CD4-positive, alpha-beta T cell (primary cell): ENCODE data around the gene KBTBD12. TPM values are rescaled to one million over a fixed set of nuclear protein-coding genes. Genes with fewer than 3 reads are reported as not detected.

Experiments used
- ATAC-seq: fragments of 200-7000 bp; cut with Tn5 transposase; one replicate; pipeline ENCODE4 v1.10.0; 2022; ENCODE audit warnings: mild to moderate bottlenecking; ENCODE audit not compliant: poor library complexity
- CTCF ChIA-PET: fragments of 350-600 bp; sonication (Branson Sonifier 250); formaldehyde crosslinking; loops from one replicate; lab custom pipeline; 2021; ENCODE audit warnings: antibody characterized with exemption, inconsistent platforms; lab: Charles Lee
- POLR2A ChIA-PET: fragments of 350-600 bp; sonication (Branson Sonifier 250); formaldehyde crosslinking; loops from one replicate; lab custom pipeline; 2021; ENCODE audit warnings: antibody characterized with exemption, inconsistent platforms; lab: Charles Lee
- DNase-seq, 14 experiments: peaks; one replicate each; pipeline ENCODE4 v3.0.0-alpha.2; 2013 to 2020; ENCODE audit warnings: mixed read lengths in 2 of 14
- H3K27ac ChIP-seq, 2 donors: one replicate each; pipeline versions ENCODE4 v1.5.1 to v1.7.0; 2013; ENCODE audit warnings: low read length in 2 of 2, low read depth in 1 of 2, mild to moderate bottlenecking in 1 of 2
- H3K27me3 ChIP-seq, 2 experiments: 1 replicate in 1 of 2; 2 replicates in 1 of 2; pipeline versions ENCODE4 v1.6.1 to v1.7.0; 2013; ENCODE audit warnings: low read length in 2 of 2, control low read depth in 1 of 2, mild to moderate bottlenecking in 1 of 2, moderate library complexity in 1 of 2; ENCODE audit not compliant: insufficient read depth in 2 of 2, control insufficient read depth in 1 of 2
- H3K36me3 ChIP-seq: one replicate; pipeline ENCODE4 v1.6.1; 2013; ENCODE audit warnings: low read length, control low read depth; ENCODE audit not compliant: insufficient read depth
- H3K4me1 ChIP-seq: one replicate; pipeline ENCODE4 v1.6.1; 2013; ENCODE audit warnings: low read length, control low read depth; ENCODE audit not compliant: insufficient read depth
- H3K4me3 ChIP-seq: one replicate; pipeline ENCODE4 v1.5.1; 2013; ENCODE audit warnings: mild to moderate bottlenecking, low read length, moderate library complexity
- H3K9me3 ChIP-seq, 2 experiments: 1 replicate in 1 of 2; 2 replicates in 1 of 2; pipeline versions ENCODE4 v1.6.1 to v1.7.0; 2013; ENCODE audit warnings: low read length in 2 of 2, mild to moderate bottlenecking in 2 of 2, control low read depth in 1 of 2, moderate library complexity in 1 of 2; ENCODE audit not compliant: control insufficient read depth in 1 of 2, insufficient read depth in 1 of 2
- H3K27ac Mint-ChIP-seq: one replicate; pipeline ENCODE4 v1.8.0; 2020; ENCODE audit warnings: mixed read lengths
- H3K27me3 Mint-ChIP-seq: one replicate; pipeline ENCODE4 v1.8.0; 2021; ENCODE audit warnings: mixed read lengths
- H3K36me3 Mint-ChIP-seq: one replicate; pipeline ENCODE4 v1.8.0; 2021; ENCODE audit warnings: low read depth, mixed read lengths
- H3K4me1 Mint-ChIP-seq: one replicate; pipeline ENCODE4 v1.8.0; 2021; ENCODE audit warnings: low read depth, mixed read lengths
- H3K4me3 Mint-ChIP-seq: one replicate; pipeline ENCODE4 v1.8.0; 2020; ENCODE audit warnings: mild to moderate bottlenecking, mixed read lengths
- H3K9me3 Mint-ChIP-seq: one replicate; pipeline ENCODE4 v1.8.0; 2020; ENCODE audit warnings: mixed read lengths
- intact Hi-C, 2 experiments: fragments of 100-400 bp; cut with DNase I in 1 of 2; cut with micrococcal nuclease in 1 of 2; formaldehyde crosslinking; loops; one replicate each; pipeline versions ENCODE4 v1.15.1 to v1.9.0; 2023 to 2025; cut with DNase I, micrococcal nuclease
- total RNA-seq, 174 experiments: library from RNA in 2 of 174; stranded (reverse) in 2 of 174; gene quantifications; one replicate each; pipeline ENCODE4 v1.2.3 and lab custom pipeline; 2021 to 2026
- TF ChIP-seq, protein P1 (sequence below): fragments of 200-600 bp; IDR thresholded peaks from one replicate; pipeline ENCODE4 v1.8.0; 2022; ENCODE audit warnings: antibody characterized with exemption, mild to moderate bottlenecking

KBTBD12 gene
- total RNA-seq, 2 experiments from 2014 or later = not detected

DNA sequence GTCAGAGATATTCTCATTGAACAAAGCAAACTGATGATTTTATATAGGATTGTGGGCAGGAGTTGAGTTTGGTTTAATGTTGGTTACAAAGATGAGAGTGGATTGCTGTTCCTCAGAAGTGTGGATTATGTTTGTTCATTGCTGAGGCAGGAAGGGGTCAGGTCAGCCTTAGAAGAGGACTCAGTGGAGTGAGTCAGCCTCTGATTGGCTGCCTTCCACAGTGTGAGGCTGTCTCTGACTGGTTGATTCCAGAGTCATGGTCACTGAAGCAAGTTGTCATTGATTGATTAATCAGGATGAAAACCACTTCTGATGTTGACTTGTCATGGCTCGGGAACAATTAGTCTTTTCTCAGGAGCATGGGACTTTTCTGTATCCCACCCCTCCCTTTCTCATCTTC lies 36.2 kb downstream of the KBTBD12 start:
- Histone ChIP-seq H3K4me3 (no peak overlapping the region), H3K27me3 (peaks cover 9 to 29% of the 10 kb centered on the region in 2 experiments), H3K27ac (no peak overlapping the region), H3K36me3 (no peaks in the 10 kb centered on the region), H3K9me3 (no peaks in the 10 kb centered on the region), H3K4me1 (no peaks in the 10 kb centered on the region)
- no peaks in the 10 kb centered on the region for H3K36me3 Mint-ChIP-seq
- no peaks in the 10 kb centered on the region for H3K9me3 Mint-ChIP-seq
- no peak overlapping the region for H3K27ac Mint-ChIP-seq
- H3K4me3 Mint-ChIP-seq = no peak overlapping the region
- peaks cover 23% of the 10 kb centered on the region for H3K27me3 Mint-ChIP-seq
- CTCF ChIA-PET = no interaction called here
- TF ChIP-seq, protein P1, sequence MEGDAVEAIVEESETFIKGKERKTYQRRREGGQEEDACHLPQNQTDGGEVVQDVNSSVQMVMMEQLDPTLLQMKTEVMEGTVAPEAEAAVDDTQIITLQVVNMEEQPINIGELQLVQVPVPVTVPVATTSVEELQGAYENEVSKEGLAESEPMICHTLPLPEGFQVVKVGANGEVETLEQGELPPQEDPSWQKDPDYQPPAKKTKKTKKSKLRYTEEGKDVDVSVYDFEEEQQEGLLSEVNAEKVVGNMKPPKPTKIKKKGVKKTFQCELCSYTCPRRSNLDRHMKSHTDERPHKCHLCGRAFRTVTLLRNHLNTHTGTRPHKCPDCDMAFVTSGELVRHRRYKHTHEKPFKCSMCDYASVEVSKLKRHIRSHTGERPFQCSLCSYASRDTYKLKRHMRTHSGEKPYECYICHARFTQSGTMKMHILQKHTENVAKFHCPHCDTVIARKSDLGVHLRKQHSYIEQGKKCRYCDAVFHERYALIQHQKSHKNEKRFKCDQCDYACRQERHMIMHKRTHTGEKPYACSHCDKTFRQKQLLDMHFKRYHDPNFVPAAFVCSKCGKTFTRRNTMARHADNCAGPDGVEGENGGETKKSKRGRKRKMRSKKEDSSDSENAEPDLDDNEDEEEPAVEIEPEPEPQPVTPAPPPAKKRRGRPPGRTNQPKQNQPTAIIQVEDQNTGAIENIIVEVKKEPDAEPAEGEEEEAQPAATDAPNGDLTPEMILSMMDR = no peak
- DNase-seq (no peak), ATAC-seq (no peak)
- intact Hi-C loops = no loop called here
- H3K4me1 Mint-ChIP-seq = no peaks in the 10 kb centered on the region
- POLR2A ChIA-PET = no interaction called here

DNA sequence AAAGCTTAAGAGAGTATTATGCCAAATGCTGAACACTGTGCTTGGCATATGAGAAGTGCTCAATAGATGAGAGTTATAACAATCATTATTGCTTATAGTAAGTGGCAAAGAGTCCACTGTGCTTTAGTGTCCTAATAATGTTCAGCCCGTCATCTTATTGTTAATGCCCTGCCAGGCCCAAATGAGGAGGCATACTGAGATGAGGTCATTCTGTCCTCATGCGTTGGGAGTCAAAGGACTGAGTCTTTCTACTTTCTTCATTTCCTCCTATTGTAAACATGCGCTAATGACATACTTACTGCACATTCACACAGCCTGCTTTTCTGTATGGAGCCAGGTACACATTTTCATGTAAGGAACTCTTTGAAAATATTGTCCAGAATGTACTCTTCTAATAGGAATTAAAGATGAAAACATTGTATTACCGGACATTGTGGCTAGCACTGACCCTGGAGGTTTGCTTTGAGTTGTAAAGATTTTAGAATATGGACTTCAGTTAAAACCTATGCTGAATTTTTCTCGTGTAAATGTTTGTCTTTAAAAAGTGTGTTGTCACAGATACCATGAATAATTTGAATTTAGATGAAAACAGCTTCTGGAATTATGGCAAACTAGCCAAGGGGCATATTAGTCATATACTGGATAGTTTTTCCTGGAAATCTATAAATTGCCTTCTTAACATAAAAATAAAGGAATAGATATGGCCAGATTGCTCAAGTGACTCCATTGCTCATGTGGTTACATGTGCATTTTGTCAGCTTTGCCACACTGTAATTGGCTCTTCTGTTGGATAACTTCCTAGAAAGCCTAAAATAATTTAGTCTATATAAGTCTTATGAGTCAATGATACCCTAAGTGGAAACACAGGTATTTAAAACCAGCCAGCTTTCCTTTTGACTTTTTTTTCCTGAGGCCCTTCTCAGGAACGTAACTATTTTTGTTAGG lies 38.3 kb downstream of the KBTBD12 start:
- ATAC-seq (no peak), DNase-seq (no peak)
- H3K4me1 Mint-ChIP-seq = no peaks in the 10 kb centered on the region
- peaks cover 16% of the 10 kb centered on the region for H3K27me3 Mint-ChIP-seq
- ChIA-PET CTCF (interaction anchor here (0.9 kb wide), 1 partner anchor 378 kb away, joined by 3 read pairs; no protein-coding TSS in a partner anchor), POLR2A (no interaction called here)
- TF ChIP-seq, protein P1 = no peak
- no peak overlapping the region for H3K27ac Mint-ChIP-seq
- intact Hi-C loops = no loop called here
- no peak overlapping the region for H3K4me3 ChIP-seq
- H3K36me3 ChIP-seq = no peaks in the 10 kb centered on the region
- no peak overlapping the region for H3K4me3 Mint-ChIP-seq
- no peaks in the 10 kb centered on the region for H3K9me3 ChIP-seq
- peaks cover 1 to 17% of the 10 kb centered on the region in 2 experiments for H3K27me3 ChIP-seq
- H3K4me1 ChIP-seq = no peaks in the 10 kb centered on the region
- no peak overlapping the region for H3K27ac ChIP-seq
- H3K9me3 Mint-ChIP-seq = no peaks in the 10 kb centered on the region
- no peaks in the 10 kb centered on the region for H3K36me3 Mint-ChIP-seq

DNA sequence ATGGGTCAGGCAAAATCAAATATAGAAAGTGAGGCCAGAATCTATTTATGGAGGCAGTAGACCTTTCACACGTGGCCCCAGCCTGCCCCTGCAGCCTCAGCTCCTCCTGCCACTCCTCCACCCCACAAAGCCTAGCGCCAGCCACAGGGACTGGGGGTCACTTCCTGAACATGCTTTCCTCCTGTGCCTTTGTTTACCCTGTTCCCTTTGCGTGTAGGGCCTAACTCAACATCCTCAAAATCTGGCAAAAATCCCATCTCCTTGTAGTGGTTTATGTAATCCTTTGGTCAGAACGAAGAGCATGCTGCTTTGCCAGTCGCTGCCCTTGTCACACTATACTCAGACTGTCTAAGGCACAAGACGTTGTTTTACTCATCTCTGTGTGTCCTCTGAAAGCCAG lies 39.6 kb downstream of the KBTBD12 start:
- H3K4me1 Mint-ChIP-seq = no peaks in the 10 kb centered on the region
- no peak overlapping the region for H3K27ac ChIP-seq
- no peak overlapping the region for H3K4me3 ChIP-seq
- intact Hi-C loops = no loop called here
- no peaks in the 10 kb centered on the region for H3K36me3 ChIP-seq
- peaks cover 16% of the 10 kb centered on the region for H3K27me3 Mint-ChIP-seq
- ATAC-seq (no peak), DNase-seq (no peak)
- TF ChIP-seq, protein P1 = no peak
- H3K9me3 ChIP-seq = no peaks in the 10 kb centered on the region
- no peaks in the 10 kb centered on the region for H3K9me3 Mint-ChIP-seq
- H3K36me3 Mint-ChIP-seq = no peaks in the 10 kb centered on the region
- CTCF ChIA-PET = no interaction called here
- POLR2A ChIA-PET = no interaction called here
- peaks cover 0 to 7% of the 10 kb centered on the region in 2 experiments for H3K27me3 ChIP-seq
- no peak overlapping the region for H3K4me3 Mint-ChIP-seq
- no peaks in the 10 kb centered on the region for H3K4me1 ChIP-seq
- H3K27ac Mint-ChIP-seq = no peak overlapping the region
